LNCAP (cell line): ENCODE measurements around the gene MPRIP.

Experiments
- CTCF ChIP-seq: fragments of 450-650 bp; IDR thresholded peaks from 2 replicates; pipeline ENCODE4 v1.5.1; 2017; ENCODE audit warnings: mild to moderate bottlenecking

Gene MPRIP

GRCh38 chr17:17127730-17128291, 85.6 kb downstream of the MPRIP start:
- no peak for TF ChIP-seq CTCF

- TF ChIP-seq CTCF: no peak
These were observed 86.3 kb downstream of the MPRIP start for GRCh38 chr17:17128476-17129075.

- TF ChIP-seq CTCF: no peak
These were observed 87.2 kb downstream of the MPRIP start for GRCh38 chr17:17129466-17129865.

GRCh38 chr17:17130077-17130844, 88.0 kb downstream of the MPRIP start:
- no peak for TF ChIP-seq CTCF

- TF ChIP-seq CTCF: no peak
These were observed 89.6 kb downstream of the MPRIP start for GRCh38 chr17:17131839-17132238.

- no peak for TF ChIP-seq CTCF
These were observed 90.5 kb downstream of the MPRIP start for GRCh38 chr17:17132746-17133145.

- no peak for TF ChIP-seq CTCF
These were observed 92.0 kb downstream of the MPRIP start for GRCh38 chr17:17134051-17134956.
